ENCODE results near the gene ISOC2.

ISOC2 gene

GRCh38 chr19:55490478-55491432, 29.3 kb upstream of the ISOC2 start:
- H3K4me3 ChIP-seq (ENCODE audit: severe bottlenecking): no peak overlapping the region
- no peaks in the 10 kb centered on the region for H3K9me3 ChIP-seq (ENCODE audit: severe bottlenecking)
- DNase-seq (ENCODE audit: low spot score) (no peak), ATAC-seq (ENCODE audit: low read depth) (no peak)
- H3K27ac ChIP-seq (ENCODE audit: poor library complexity, severe bottlenecking): no peak overlapping the region
- peaks cover 15% of the 10 kb centered on the region for H3K4me1 ChIP-seq (ENCODE audit: insufficient read depth, poor library complexity, severe bottlenecking)
- no peaks in the 10 kb centered on the region for H3K36me3 ChIP-seq (ENCODE audit: low read depth)
- no peak for TF ChIP-seq CTCF (IDR thresholded peaks at IDR 0.05; ENCODE audit: poor library complexity, severe bottlenecking)
- H3K27me3 ChIP-seq (ENCODE audit: insufficient read depth, poor library complexity, severe bottlenecking): no peaks in the 10 kb centered on the region

GRCh38 chr19:55489711-55490477, 28.5 kb upstream of the ISOC2 start:
- Histone ChIP-seq H3K9me3 (ENCODE audit: severe bottlenecking) (no peaks in the 10 kb centered on the region), H3K36me3 (ENCODE audit: low read depth) (no peaks in the 10 kb centered on the region), H3K27ac (ENCODE audit: poor library complexity, severe bottlenecking) (no peak overlapping the region), H3K4me3 (ENCODE audit: severe bottlenecking) (no peak overlapping the region), H3K4me1 (ENCODE audit: insufficient read depth, poor library complexity, severe bottlenecking) (peaks cover 15% of the 10 kb centered on the region), H3K27me3 (ENCODE audit: insufficient read depth, poor library complexity, severe bottlenecking) (no peaks in the 10 kb centered on the region)
- ATAC-seq (ENCODE audit: low read depth): no peak
- no peak for DNase-seq (ENCODE audit: low spot score)
- no peak for TF ChIP-seq CTCF (IDR thresholded peaks at IDR 0.05; ENCODE audit: poor library complexity, severe bottlenecking)

GRCh38 chr19:55488986-55489710, 27.7 kb upstream of the ISOC2 start:
- no peak overlapping the region for H3K4me3 ChIP-seq (ENCODE audit: severe bottlenecking)
- ATAC-seq (ENCODE audit: low read depth): no peak
- H3K36me3 ChIP-seq (ENCODE audit: low read depth): no peaks in the 10 kb centered on the region
- H3K9me3 ChIP-seq (ENCODE audit: severe bottlenecking): no peaks in the 10 kb centered on the region
- no peak overlapping the region for H3K27ac ChIP-seq (ENCODE audit: poor library complexity, severe bottlenecking)
- DNase-seq (ENCODE audit: low spot score): no peak
- no peak for TF ChIP-seq CTCF (IDR thresholded peaks at IDR 0.05; ENCODE audit: poor library complexity, severe bottlenecking)
- H3K4me1 ChIP-seq (ENCODE audit: insufficient read depth, poor library complexity, severe bottlenecking): peaks cover 15% of the 10 kb centered on the region
- no peaks in the 10 kb centered on the region for H3K27me3 ChIP-seq (ENCODE audit: insufficient read depth, poor library complexity, severe bottlenecking)

GRCh38 chr19:55487924-55488687, 26.7 kb upstream of the ISOC2 start, which contains the start of gene SSC5D:
Gene SSC5D (plus strand): TSS chr19:55488436. CDS start chr19:55488590, 154 bp downstream.
- Histone ChIP-seq H3K36me3 (ENCODE audit: low read depth) (no peaks in the 10 kb centered on the region), H3K4me1 (ENCODE audit: insufficient read depth, poor library complexity, severe bottlenecking) (peaks cover 15% of the 10 kb centered on the region), H3K9me3 (ENCODE audit: severe bottlenecking) (no peaks in the 10 kb centered on the region), H3K27ac (ENCODE audit: poor library complexity, severe bottlenecking) (peak within 1 kb of the TSS; percentile 73), H3K4me3 (ENCODE audit: severe bottlenecking) (no peak within 1 kb of the TSS), H3K27me3 (ENCODE audit: insufficient read depth, poor library complexity, severe bottlenecking) (no peaks in the 10 kb centered on the region)
- no peak for TF ChIP-seq CTCF (IDR thresholded peaks at IDR 0.05; ENCODE audit: poor library complexity, severe bottlenecking)
- DNase-seq (ENCODE audit: low spot score) (no peak), ATAC-seq (ENCODE audit: low read depth) (no peak)
